Right renal pelvis (tissue), 4 donors: ENCODE data around the gene NPHP4. TPM values are rescaled to one million over a fixed set of nuclear protein-coding genes. Genes with fewer than 3 reads are reported as not detected.

Experiments
- DNase-seq, 4 donors: peaks; one replicate each; pipeline ENCODE4 v3.0.0-alpha.2; 2013; ENCODE audit warnings: low read depth in 4 of 4, low spot score in 3 of 4, missing footprints in 1 of 4
- polyA plus RNA-seq, 4 donors: library from polyadenylated mRNA; unstranded; fragments of 120-200 nt; gene quantifications; one replicate each; pipeline ENCODE4 v1.2.1, GENCODE V29; 2013; ENCODE audit not compliant: insufficient read length in 4 of 4

Gene NPHP4
- polyA plus RNA-seq, 4 donors = 9.8 to 14.0 (median 11.5) TPM

DNA sequence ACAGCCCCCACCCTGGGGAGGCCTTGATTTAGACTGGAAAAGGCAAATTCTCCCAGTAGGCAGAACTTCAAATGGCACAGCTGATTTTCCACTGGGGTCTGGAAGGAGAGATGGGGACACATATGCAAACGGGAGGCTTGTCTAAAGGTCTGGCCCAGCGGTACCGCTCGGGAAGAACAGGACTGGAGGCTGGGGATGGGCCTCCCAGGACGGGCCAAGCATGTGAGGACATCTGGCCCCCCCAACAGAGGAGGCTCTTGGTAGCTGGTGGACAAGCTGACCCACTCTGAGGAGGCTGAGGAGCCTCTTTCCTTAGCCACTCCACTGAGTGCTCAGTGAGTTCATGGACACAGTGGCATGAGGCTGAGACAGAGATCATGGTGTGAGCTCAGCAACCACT is 170.0 kb downstream of the NPHP4 start:
- DNase-seq = no peak

DNA sequence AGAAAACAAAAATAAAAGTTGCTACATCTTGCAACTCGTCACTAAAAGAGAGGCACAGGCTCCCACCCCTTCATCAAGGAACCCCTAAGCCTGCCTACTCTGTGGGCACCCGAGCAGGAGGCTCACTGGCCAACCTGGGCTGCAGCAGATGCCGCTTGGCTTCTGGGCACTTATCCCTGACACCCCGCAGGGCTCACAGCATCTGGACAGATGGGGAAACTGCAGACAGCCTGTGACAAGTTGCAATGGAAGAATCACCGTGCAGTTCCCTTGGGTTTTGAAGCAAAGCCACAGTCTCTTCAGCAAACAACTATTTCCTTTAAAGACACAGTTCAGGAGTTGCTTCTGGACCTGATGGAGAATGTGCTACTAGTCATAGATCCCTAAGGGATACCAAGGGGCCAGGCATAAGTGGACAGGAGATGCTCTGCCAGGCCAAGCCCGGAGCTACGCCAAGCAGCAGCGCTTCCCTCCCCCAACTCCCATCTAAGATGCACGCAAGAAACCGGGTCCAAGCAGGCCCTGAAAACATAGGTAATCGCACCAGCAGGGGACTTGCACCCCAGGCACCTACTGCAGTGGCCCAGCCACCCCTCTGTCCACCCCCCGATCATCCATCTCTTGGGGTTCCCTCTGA is 170.6 kb downstream of the NPHP4 start:
- DNase-seq = no peak

DNA sequence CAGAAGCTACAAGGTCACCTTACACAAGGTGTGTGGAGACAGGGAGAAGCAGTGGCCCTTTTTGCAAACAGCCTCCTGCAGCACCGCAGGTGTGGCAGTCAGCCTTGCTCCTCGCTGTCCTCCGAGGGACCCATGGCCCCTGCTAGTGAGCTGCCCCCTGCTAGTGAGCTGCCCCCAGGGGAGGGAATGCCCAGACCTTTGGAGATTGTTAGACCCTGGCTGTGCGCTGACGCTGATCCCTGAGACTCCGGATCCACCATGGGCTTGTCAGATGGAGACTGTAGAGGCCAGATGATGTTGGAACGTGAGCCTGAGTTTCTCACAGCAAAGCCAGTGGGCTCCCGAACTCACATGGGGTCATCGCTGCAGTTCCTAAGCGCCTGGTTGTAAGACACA is 172.2 kb downstream of the NPHP4 start:
- DNase-seq = no peak

DNA sequence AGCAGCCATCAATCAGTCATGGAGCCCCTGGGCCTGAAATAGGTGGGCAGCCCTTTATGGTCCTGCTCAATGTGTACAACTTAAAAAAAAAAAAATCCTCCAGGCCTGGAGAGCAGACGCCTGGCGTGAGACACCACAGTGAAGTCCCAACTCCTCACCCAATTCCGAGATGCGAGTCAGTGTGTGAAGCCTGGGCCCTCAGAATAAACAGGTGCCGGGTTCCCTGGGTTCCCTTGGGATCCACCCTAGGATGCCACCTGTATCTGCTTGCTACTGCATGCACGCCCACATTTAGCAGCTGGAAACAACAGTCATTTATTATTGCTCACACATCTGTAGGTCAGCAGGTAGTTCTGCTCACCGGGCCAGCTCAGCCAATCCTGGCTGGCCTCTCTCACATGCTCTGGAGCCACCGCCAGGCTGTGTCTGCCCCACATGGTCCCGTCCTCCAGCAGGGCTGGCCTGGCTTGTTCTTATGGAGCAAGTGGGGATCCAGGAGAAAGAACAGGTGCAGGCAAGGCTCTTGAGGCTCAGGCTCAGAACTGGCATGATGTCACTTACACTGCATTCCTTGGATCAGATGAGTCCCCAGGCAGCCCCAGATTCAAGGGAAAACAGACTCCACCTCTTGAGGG is 172.7 kb downstream of the NPHP4 start:
- no peak for DNase-seq

DNA sequence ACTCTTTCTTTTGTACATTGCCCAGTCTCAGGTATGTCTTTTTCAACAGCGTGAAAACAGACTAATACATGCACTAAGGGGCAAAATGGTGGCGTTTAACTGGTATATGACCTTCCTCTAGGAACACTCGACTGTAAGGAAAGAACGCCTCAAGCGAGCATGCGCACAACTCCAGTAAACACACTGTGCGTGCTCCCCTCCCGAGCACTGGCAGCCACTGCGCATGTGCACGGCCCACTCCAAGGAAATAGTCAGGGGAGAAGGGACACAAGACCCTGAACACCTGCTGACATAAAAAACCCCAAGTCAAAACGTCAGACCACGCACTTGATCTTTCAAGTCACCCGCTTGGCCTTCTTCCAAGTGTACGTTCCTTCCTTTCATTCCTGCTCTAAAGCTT is 173.5 kb downstream of the NPHP4 start:
- no peak for DNase-seq

DNA sequence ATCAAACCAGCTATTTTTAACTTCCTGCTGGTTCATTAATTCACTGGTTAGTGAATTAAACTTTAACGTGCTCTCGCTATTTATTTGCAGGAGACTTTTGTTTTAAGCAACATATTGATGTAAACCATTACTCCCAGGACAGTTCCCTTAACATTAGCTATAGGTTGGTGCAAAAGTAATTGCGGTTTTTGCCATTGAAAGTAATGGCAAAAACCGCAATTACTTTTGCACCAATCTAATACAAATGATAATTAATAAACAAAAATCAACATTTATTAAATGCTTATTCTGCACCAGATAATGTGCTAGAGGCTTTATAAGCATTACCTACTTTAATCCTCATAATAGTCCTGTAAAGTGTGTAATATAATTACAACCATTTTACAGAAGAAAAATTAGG is 176.5 kb downstream of the NPHP4 start:
- no peak for DNase-seq

DNA sequence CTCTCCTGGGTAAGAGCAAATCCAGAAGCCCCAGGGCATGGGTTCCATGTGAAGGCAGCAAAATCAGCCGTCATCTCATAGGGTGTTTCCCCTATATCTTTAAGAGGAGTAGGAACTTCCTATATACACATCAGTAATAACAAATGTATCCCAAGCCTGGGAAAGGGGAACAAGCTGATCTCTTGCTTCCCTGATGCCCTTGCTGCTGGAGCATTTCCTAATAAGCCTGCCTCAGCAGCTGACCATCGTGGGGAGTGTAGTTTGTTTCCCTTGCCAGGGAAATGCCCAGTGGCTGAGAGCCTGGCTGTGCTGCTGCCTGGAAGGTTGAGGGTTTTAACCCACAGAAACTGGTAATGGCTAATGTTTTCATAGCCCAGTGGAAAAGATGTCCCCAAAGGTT is 177.0 kb downstream of the NPHP4 start:
- DNase-seq = no peak

DNA sequence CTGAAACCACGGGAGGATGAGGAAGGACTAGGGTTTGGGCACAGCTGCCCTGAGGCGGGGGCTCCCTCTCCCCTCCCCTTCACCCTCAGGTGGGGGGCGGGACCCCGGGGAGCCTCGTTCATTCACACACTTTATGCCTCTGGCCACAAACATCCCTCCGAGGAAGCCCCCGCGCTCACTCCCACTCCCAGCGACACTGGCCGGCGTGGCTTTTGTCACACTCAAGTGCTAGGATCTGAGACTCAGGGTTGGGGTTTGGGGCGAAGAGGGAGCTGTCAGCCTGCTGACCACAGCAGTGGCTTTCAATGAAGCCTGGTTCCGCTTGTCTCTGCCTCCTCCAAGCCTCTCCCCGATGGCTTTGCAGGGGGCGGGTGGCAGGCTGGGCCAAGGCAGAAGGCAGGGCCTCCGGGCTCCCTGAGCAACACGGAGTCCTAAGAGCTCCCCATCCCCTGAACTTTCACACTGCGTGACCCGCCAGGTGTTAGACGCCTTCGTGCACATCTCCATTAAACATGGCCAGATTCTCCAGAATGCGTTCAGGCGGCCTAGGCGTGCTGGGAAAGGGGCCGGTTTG is 178.1 kb downstream of the NPHP4 start:
- no peak for DNase-seq

DNA sequence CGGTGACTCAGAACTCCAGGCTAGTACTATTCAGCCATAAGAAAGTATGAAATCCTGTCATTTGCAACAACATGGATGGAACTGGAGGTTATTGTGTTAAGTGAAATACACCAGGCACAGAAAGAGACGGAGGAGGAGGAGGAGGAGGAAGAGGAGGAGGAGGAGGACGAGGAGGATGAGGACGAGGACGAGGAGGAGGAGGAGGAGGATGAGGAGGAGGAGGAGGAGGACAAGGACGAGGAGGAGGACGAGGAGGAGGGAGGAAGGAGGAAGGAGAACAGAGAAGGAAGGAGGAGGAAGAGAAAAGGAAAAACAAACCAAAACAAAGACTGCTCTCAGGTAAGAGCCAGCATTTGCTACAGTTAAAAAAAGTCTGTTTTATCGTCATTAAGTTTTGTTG is 178.7 kb downstream of the NPHP4 start:
- no peak for DNase-seq

Other genes with a start within 250 kb of the NPHP4 start
- gene KCNAB2, start 53.5 kb upstream of the NPHP4 start, polyA plus RNA-seq = 1 to 10 TPM; 3.6 to 5.6 (median 4.8) TPM
- gene CHD5, start 187.9 kb upstream of the NPHP4 start, polyA plus RNA-seq = under 1 TPM; 0.21 to 0.43 (median 0.35) TPM
- 100 to 1,000 TPM; 534 to 695 (median 662) TPM for gene RPL22, start 207.2 kb upstream of the NPHP4 start, polyA plus RNA-seq
- gene RNF207, start 213.7 kb upstream of the NPHP4 start, polyA plus RNA-seq = 10 to 100 TPM; 21.4 to 26.4 (median 23.0) TPM
- gene ICMT, start 243.5 kb upstream of the NPHP4 start, polyA plus RNA-seq = 10 to 100 TPM; 60.9 to 67.3 (median 66.1) TPM